Muscle of back (tissue), 11 donors: ENCODE data around the gene MAP2K4. TPM values are rescaled to one million over a fixed set of nuclear protein-coding genes. Genes with fewer than 3 reads are reported as not detected.

ENCODE experiments used
- DNase-seq, 3 donors: peaks; one replicate each; pipeline versions ENCODE4 v3.0.0 to v3.0.0-alpha.2; 2013
- polyA plus RNA-seq, 10 donors: library from polyadenylated mRNA; unstranded; fragments of 120-200 nt; gene quantifications; one replicate each; pipeline ENCODE4 v1.2.1, GENCODE V29; 2013; ENCODE audit not compliant: insufficient read length in 10 of 10

The MAP2K4 gene
- polyA plus RNA-seq, 10 donors, result 19.3 to 25.5 (median 22.7) TPM

DNA sequence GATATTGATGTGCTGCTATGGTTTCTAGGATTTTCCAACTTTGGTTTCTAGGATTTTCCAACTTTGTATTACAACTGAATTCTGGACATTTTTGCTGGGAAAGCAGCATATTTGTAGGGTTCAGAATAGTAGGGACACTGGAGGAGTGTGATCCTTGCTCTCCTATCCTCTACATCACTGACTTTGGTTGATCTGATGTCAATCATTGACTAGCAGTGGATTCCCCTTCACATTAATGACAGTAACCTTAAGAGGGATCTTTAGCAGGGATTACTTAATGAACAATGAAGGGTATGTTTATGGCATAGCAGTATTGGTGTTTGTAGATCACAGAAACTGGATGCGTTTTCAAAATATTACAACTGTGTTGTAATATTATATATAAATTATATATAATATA is 67.4 kb downstream of the MAP2K4 start:
- DNase-seq, result no peak

- peak in 1 of 3 donors; percentile 36 for DNase-seq
Measured at GRCh38 chr17:12089809-12090384, 69.2 kb downstream of the MAP2K4 start.

- DNase-seq, result no peak
Measured at GRCh38 chr17:12094336-12094735, 73.7 kb downstream of the MAP2K4 start.

DNA sequence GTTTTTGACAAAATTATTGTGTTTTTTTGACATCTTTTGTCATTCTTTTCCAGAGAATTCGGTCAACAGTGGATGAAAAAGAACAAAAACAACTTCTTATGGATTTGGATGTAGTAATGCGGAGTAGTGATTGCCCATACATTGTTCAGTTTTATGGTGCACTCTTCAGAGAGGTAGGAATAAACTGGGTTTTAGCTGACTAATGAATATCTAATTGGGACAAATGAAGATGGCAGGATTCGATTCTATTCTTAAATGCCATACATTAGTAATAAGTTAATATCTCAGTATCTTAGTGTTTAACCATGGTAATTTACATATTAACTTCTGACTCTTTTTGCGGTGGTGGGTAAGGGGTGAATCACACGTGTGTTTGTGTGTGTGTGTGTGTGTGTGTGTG is 74.8 kb downstream of the MAP2K4 start:
- DNase-seq, result no peak

DNA sequence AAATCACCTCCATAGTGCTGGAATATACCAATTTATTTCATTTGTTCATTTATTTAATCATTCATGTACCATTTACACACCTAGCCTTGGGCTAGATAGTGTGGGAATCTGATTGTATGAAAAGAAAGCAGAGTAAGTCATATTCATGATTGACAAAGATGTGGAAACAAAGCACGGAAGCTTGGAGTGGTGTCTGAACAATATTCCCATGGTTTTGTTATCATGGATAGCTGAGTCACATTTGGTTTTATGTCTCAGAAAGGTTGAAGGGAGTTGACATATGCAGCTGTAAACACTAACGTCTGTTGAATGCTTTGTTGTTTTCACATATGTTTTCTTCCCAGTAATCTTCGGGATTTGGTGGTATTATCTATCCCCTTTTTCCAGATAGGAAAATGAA is 76.6 kb downstream of the MAP2K4 start:
- no peak for DNase-seq

DNA sequence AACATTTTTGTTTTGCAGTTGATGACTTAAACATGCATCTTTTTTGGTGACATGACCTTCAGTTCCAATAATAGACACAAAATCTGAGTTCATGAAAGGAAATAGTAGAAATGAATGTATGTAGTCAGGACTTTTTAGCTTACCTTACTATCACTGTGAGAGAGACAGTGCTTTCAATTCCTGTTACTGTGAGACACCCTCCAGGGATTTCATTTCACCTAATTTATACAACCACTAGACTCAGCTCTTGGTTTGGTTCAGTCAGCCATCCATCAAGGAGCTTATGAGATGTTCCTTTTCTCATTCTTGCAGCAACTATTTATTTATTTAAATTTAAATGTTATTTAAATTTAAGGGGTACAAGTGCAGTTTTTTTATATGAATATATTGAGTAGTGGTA is 77.9 kb downstream of the MAP2K4 start:
- no peak for DNase-seq

- no peak for DNase-seq
Measured at GRCh38 chr17:12099412-12099811, 78.7 kb downstream of the MAP2K4 start.

DNA sequence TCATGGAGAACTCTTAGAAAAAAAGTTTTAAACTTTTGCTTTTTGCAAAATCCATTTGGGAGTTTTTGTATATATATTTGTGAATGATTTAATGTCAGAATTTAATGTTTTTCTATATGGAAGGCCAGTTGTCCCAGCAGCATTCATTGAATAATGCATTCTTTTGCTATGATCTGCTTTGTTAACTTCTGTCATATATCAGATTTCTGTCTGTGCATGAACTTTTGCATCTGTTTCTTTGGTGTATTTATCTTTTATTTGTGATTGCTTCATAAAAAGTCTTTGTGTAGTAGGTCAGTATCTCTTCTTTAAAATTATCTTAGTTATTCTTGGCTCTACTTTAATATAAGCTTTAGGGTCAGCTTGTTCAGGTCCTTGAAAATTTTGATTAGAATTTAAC is 84.2 kb downstream of the MAP2K4 start:
- DNase-seq, result peak in 1 of 3 donors; percentile 14

- no peak for DNase-seq
Measured at GRCh38 chr17:12107905-12108304, 87.2 kb downstream of the MAP2K4 start.

DNA sequence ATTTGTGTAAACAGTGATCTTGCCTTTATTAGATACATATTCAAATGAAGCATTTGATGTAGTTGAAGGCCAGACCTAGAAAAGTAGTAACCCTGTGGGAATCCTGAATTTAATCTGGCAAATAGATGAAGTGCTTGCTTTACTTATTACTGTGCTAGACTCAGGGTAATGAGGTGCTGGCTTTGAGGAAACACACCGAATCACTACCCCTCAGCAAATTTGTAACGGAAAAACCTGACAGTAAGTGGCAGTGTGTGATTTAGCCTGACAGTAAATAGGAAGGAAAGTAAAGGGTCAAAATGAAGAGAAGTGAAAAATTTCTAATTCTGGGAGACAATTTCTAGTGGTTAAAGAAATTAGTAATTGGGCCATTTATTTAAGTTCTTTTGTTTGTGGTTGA is 90.2 kb downstream of the MAP2K4 start:
- no peak for DNase-seq

- no peak for DNase-seq
Measured at GRCh38 chr17:12113156-12113555, 92.5 kb downstream of the MAP2K4 start.

- DNase-seq, result no peak
Measured at GRCh38 chr17:12114686-12115418, 94.2 kb downstream of the MAP2K4 start.

DNA sequence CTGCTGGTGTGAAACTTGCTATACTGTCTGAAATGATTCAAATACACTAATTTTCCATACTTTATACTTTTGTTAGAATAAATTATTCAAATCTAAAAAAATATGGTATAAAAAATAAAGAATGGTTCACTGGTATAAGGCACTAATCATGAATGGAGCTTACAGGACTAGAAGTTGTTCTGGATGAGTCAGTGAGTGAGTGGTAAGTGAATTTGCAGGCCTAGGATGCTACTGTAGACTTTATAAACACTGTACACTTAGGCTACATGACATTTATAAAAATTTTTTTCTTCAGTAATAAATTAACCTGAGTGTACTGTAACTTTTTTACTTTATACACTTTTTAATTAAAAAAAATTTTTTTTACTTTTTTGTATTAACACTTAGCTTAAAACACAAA is 95.5 kb downstream of the MAP2K4 start:
- no peak for DNase-seq

- no peak for DNase-seq
Measured at GRCh38 chr17:12118617-12119016, 97.9 kb downstream of the MAP2K4 start.

GRCh38 chr17:12122075-12122474 is 101.4 kb downstream of the MAP2K4 start:
- DNase-seq, result peak; percentile 2 to 35 (median 13)

DNA sequence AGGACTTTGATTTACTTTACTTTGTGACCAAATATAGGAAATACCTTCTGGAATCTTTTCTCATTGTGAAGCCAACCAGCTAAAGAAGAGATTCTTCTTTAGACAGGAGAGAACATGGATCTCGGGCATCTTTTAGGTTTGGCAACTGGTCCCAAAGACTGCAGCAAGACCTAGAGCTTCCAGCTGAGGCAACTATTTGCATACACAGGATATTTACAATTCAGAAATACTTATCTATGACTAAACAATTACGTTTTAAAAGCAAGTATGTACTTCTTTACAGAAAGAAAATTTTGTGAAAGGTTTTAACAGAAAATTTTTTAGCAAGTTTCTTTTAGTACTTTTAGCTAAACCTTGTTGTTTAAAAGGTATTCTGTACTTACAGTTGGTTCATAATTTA is 106.5 kb downstream of the MAP2K4 start:
- no peak for DNase-seq

DNA sequence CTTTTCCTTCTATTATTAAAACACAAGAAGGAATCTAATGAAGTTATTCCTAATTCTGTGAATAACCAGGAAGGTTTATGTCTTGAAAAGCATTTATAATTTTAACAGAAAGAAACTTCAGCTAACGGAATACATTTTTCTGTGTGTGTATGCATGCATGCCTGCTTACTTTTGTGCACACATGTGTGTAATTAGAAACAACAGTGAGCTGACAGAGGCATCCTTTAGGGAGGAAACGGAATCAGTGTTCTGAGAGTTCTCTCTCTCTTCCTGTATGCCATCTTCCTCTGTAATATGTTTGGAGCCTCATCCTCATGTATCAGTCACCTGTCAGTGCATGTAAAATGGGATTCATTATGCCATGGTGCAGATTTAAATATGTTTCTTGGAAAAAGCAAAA is 107.0 kb downstream of the MAP2K4 start:
- no peak for DNase-seq

- no peak for DNase-seq
Measured at GRCh38 chr17:12128946-12129345, 108.3 kb downstream of the MAP2K4 start.

- DNase-seq, result peak in 1 of 3 donors; percentile 5
Measured at GRCh38 chr17:12133183-12133582, 112.5 kb downstream of the MAP2K4 start.

GRCh38 chr17:12134101-12134500 is 113.4 kb downstream of the MAP2K4 start:
- DNase-seq, result no peak

- DNase-seq, result no peak
Measured at GRCh38 chr17:12134587-12134986, 113.9 kb downstream of the MAP2K4 start.

- no peak for DNase-seq
Measured at GRCh38 chr17:12136243-12136642, 115.6 kb downstream of the MAP2K4 start.

DNA sequence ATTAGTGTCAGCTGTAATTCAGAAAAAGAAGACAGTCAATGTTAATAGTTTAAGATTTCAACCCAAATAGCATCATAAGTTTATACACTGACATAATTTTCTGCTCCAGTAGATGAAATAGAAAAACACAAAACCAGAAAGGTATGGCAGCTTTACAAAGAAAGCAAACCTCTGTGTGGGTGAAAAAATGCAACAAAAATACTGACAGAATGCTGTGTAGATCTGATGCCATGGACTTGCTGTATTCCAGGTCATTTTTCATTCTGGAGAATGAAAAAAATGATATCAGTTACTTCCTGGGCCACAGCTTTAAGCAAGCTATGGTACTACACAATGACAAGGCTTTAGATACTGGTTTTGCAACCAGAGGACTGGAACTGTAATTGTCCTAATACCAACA is 116.0 kb downstream of the MAP2K4 start:
- DNase-seq, result no peak

GRCh38 chr17:12137859-12138258 is 117.2 kb downstream of the MAP2K4 start:
- DNase-seq, result no peak
